ENCODE measurements around the gene MYL6B. TPM values are rescaled to one million over a fixed set of nuclear protein-coding genes. Genes with fewer than 3 reads are reported as not detected.
A peak's percentile ranks its signal among the peaks of the same experiment; 100 is the strongest.

The MYL6B gene
- total RNA-seq, 4 donors from 2014 or later, result 28.5 to 39.4 (median 33.6) TPM

GRCh38 chr12:56198836-56199235 lies 46.4 kb downstream of the MYL6B start:
- Histone ChIP-seq H3K27ac (replicated peaks in 1 of 4) (no peak overlapping the region), H3K4me1 (peaks cover 0 to 8% (median 5%) of the 10 kb centered on the region in 4 donors), H3K27me3 (no peaks in the 10 kb centered on the region), H3K36me3 (no peaks in the 10 kb centered on the region), H3K4me3 (no peak overlapping the region), H3K9me3 (no peaks in the 10 kb centered on the region)
- intact Hi-C loops (cut with DNase I), result loop anchor here (5.0 kb wide), 1 partner anchor 58 kb away; the partner anchor contains the start of gene ANKRD52
- TF ChIP-seq CTCF (IDR thresholded peaks at IDR 0.05) (no peak), POLR2AphosphoS5 (IDR thresholded peaks at IDR 0.05) (no peak), POLR2A (IDR thresholded peaks at IDR 0.05; ENCODE audit: low read depth) (no peak), EP300 (IDR thresholded peaks at IDR 0.05) (no peak)
- 68% methylated on average over 1 of the region's 1 CpG for WGBS
- no peak for DNase-seq (ENCODE audit: extremely low spot score)

GRCh38 chr12:56202366-56202765 lies 50.0 kb downstream of the MYL6B start:
- no peaks in the 10 kb centered on the region for H3K9me3 ChIP-seq
- peaks cover 12 to 34% (median 33%) of the 10 kb centered on the region in 4 donors for H3K36me3 ChIP-seq
- 30% methylated on average over 1 of the region's 1 CpG for WGBS
- no peak for DNase-seq (ENCODE audit: extremely low spot score)
- H3K4me3 ChIP-seq, result no peak overlapping the region
- intact Hi-C loops (cut with DNase I), result no loop called here
- TF ChIP-seq POLR2A (IDR thresholded peaks at IDR 0.05; ENCODE audit: low read depth) (no peak), POLR2AphosphoS5 (IDR thresholded peaks at IDR 0.05) (peak in 1 of 2 donors; percentile 11)
- H3K27me3 ChIP-seq, result no peaks in the 10 kb centered on the region
- H3K27ac ChIP-seq (replicated peaks in 1 of 4), result peak overlapping the region in 1 of 4 donors; percentile 16
- peaks cover 0 to 12% (median 4%) of the 10 kb centered on the region in 4 donors for H3K4me1 ChIP-seq

- DNase-seq (ENCODE audit: extremely low spot score), result no peak
- no peak for TF ChIP-seq POLR2A (IDR thresholded peaks at IDR 0.05; ENCODE audit: low read depth)
- H3K4me3 ChIP-seq, result no peak overlapping the region
- no peaks in the 10 kb centered on the region for H3K27me3 ChIP-seq
- intact Hi-C loops (cut with DNase I), result no loop called here
- 63% methylated on average over 2 of the region's 2 CpGs for WGBS
- H3K36me3 ChIP-seq, result peaks cover 17 to 39% (median 38%) of the 10 kb centered on the region in 4 donors
- H3K27ac ChIP-seq (replicated peaks in 1 of 4), result no peak overlapping the region
- no peaks in the 10 kb centered on the region for H3K9me3 ChIP-seq
- peaks cover 0 to 12% (median 4%) of the 10 kb centered on the region in 4 donors for H3K4me1 ChIP-seq
Observed at GRCh38 chr12:56202838-56203237, 50.5 kb downstream of the MYL6B start.

- peaks cover 32 to 53% (median 52%) of the 10 kb centered on the region in 4 donors for H3K36me3 ChIP-seq
- intact Hi-C loops (cut with DNase I), result no loop called here
Observed at GRCh38 chr12:56204275-56204674, 51.9 kb downstream of the MYL6B start.

GRCh38 chr12:56205445-56205844 lies 53.1 kb downstream of the MYL6B start:
- intact Hi-C loops (cut with DNase I), result no loop called here
- H3K9me3 ChIP-seq, result no peaks in the 10 kb centered on the region
- H3K27ac ChIP-seq (replicated peaks in 1 of 4), result peak overlapping the region; percentile 16 to 55 (median 28)
- H3K36me3 ChIP-seq, result peaks cover 42 to 65% (median 64%) of the 10 kb centered on the region in 4 donors
- H3K4me1 ChIP-seq, result peaks cover 0 to 12% (median 4%) of the 10 kb centered on the region in 4 donors
- no peak overlapping the region for H3K4me3 ChIP-seq
- H3K27me3 ChIP-seq, result no peaks in the 10 kb centered on the region
- TF ChIP-seq EP300 (IDR thresholded peaks at IDR 0.05) (no peak), CTCF (IDR thresholded peaks at IDR 0.05) (peak in 1 of 3 experiments; percentile 6)
- no peak for DNase-seq (ENCODE audit: extremely low spot score)

More at GRCh38 chr12:56204275-56204674, 51.9 kb downstream of the MYL6B start:
- Histone ChIP-seq H3K27me3 (no peaks in the 10 kb centered on the region), H3K4me1 (peaks cover 0 to 12% (median 4%) of the 10 kb centered on the region in 4 donors), H3K4me3 (no peak overlapping the region), H3K27ac (replicated peaks in 1 of 4) (no peak overlapping the region), H3K9me3 (no peaks in the 10 kb centered on the region)
- DNase-seq (ENCODE audit: extremely low spot score), result no peak
- no peak for TF ChIP-seq POLR2A (IDR thresholded peaks at IDR 0.05; ENCODE audit: low read depth)
- no peak for TF ChIP-seq CTCF (IDR thresholded peaks at IDR 0.05)
- TF ChIP-seq POLR2AphosphoS5 (IDR thresholded peaks at IDR 0.05), result no peak
- TF ChIP-seq EP300 (IDR thresholded peaks at IDR 0.05), result no peak

Measured in esophagus muscularis mucosa (tissue), 4 donors.